Endometrial microvascular endothelial cells (primary cell): Measurements from ENCODE around the gene TFDP2. TPM values are rescaled to one million over a fixed set of nuclear protein-coding genes. Genes with fewer than 3 reads are reported as not detected.
"Not testable (repeated sequence)": the region's sequence is repeated elsewhere in the genome, so short reads cannot be mapped to it uniquely, and the experiment has no call there.

Source experiments
- in situ Hi-C: cut with HindIII; loops from 2 replicates; pipeline ENCODE4 v1.10.0; 2017; ENCODE audit warnings: low sequenced_read_pairs, low pct_unique_long_range_greater_than_20kb; ENCODE audit errors: inconsistent ontology term
- total RNA-seq: library from RNA; depleted of rRNA; stranded (reverse); fragments of >200 nt; gene quantifications from one replicate; pipeline ENCODE4 v1.2.3, GENCODE V29; 2015; ENCODE audit errors: inconsistent ontology term

TFDP2 gene
- total RNA-seq, 1 donor from 2014 or later, result 16.1 TPM

- in situ Hi-C loops, result no loop called here
These were observed 203.4 kb downstream of the TFDP2 start for GRCh38 chr3:141945726-141946485.

GRCh38 chr3:141942006-141942405, 207.3 kb downstream of the TFDP2 start:
- in situ Hi-C loops, result no loop called here

GRCh38 chr3:141941093-141941492, 208.3 kb downstream of the TFDP2 start:
- in situ Hi-C loops, result no loop called here

- in situ Hi-C loops, result no loop called here
These were observed 209.1 kb downstream of the TFDP2 start for GRCh38 chr3:141940194-141940776.

- in situ Hi-C loops, result no loop called here
These were observed 209.6 kb downstream of the TFDP2 start for GRCh38 chr3:141939759-141940158.

- in situ Hi-C loops, result no loop called here
These were observed 211.3 kb downstream of the TFDP2 start for GRCh38 chr3:141938011-141938500.

- in situ Hi-C loops, result no loop called here
These were observed 215.0 kb downstream of the TFDP2 start for GRCh38 chr3:141934354-141934753.

GRCh38 chr3:141933421-141934300, 215.7 kb downstream of the TFDP2 start:
- in situ Hi-C loops, result no loop called here

- in situ Hi-C loops, result no loop called here
These were observed 218.5 kb downstream of the TFDP2 start for GRCh38 chr3:141930801-141931200.

- in situ Hi-C loops, result no loop called here
These were observed 219.9 kb downstream of the TFDP2 start for GRCh38 chr3:141929341-141929995.

- in situ Hi-C loops, result no loop called here
These were observed 220.6 kb downstream of the TFDP2 start for GRCh38 chr3:141928631-141929270.

- in situ Hi-C loops, result no loop called here
These were observed 222.4 kb downstream of the TFDP2 start for GRCh38 chr3:141926929-141927328.

- in situ Hi-C loops, result not testable (repeated sequence)
These were observed 223.7 kb downstream of the TFDP2 start for GRCh38 chr3:141925677-141926076.

- in situ Hi-C loops, result no loop called here
These were observed 228.0 kb downstream of the TFDP2 start for GRCh38 chr3:141921316-141921715.

- in situ Hi-C loops, result no loop called here
These were observed 228.6 kb downstream of the TFDP2 start for GRCh38 chr3:141920701-141921100.

GRCh38 chr3:141915766-141916165, 233.6 kb downstream of the TFDP2 start:
- in situ Hi-C loops, result no loop called here

- in situ Hi-C loops, result no loop called here
These were observed 234.3 kb downstream of the TFDP2 start for GRCh38 chr3:141915016-141915415.

GRCh38 chr3:141914311-141914710, 235.0 kb downstream of the TFDP2 start:
- in situ Hi-C loops, result no loop called here
